GM19099 (cell line): Measurements from ENCODE around the gene ABLIM3.

Source experiments
- POLR2A ChIP-seq: IDR thresholded peaks from 3 replicates; pipeline ENCODE4 v1.6.1; 2011; ENCODE audit warnings: low read depth; ENCODE audit not compliant: insufficient read length; ENCODE audit errors: extremely low read depth

Gene ABLIM3

GRCh38 chr5:149282027-149282965 is 141.0 kb downstream of the ABLIM3 start:
- TF ChIP-seq POLR2A: no peak

DNA sequence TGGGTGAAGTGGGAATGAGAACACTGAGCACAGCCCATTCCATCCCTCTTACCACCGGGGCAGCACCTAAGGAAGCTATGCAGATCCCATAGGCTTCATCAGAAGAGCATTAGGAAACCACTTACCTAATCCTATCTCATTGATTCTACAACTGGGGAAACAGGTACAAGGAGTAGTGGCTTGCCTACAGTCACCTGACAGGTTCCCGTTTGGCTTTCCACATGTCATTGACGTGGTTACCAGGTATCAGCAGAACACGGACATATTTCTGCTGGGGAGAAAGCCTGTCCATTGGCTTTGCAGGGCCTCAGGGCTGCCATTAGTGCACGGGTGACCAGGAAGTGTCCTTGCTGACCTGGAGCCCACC is 141.7 kb downstream of the ABLIM3 start:
- TF ChIP-seq POLR2A: no peak

DNA sequence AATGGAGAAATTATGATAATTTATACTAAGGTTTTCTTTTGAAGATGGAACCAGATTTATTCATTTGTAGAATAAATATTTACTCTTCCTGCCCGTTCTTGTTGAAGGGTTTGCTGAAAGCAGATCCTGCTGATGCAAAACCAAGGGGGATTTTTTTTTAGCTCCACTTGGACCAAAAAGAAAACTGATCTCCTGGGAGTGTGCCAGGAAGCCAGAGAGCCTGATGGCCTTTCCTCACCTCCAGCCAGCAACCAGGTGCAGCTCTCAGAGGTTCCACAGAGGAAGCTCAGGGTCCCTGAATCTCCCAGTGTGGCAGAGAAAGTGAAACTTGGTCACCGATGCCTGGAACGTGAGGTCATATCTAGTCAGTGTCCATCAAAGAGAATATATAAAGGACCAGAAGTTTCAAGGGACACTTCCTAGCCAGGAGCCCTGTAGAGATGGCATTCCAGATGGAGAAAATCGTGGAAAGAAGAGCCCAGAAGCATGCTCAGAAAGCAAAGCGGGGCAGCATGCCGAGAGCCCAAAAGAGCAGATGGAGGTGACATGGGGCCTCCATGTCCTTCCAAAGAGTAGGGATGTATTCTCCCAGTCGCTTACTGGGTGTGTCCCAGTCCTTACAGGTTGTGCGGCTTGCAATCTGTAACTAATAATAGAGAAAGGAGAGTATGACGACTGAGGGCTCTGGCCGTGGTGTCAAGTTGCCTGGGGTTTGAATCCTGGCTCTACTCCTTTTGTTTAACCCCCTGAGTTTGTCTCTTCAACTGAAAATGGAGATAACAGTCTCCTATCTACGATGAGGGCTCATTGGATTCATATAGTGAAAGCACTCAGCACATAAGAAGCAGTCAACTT is 142.6 kb downstream of the ABLIM3 start:
- no peak for TF ChIP-seq POLR2A

DNA sequence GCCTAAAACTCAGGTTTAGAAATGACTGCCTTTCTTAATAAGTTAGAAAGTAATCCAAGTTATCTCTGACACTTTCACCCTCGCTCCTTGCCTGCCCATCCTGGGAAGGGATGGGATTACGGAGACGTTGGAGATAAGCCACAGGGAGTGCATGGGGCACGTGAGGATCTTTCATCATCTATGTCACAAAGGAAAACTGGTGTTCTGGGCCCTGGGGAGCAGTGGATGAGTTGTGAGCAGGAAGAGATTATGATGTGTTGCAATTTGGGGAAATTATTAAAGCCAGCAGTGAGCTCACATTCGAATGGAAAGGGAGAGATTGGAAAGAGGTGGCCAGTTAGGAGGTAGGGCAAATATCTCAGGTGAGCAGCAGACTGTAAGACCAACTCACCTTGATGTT is 143.2 kb downstream of the ABLIM3 start:
- no peak for TF ChIP-seq POLR2A

DNA sequence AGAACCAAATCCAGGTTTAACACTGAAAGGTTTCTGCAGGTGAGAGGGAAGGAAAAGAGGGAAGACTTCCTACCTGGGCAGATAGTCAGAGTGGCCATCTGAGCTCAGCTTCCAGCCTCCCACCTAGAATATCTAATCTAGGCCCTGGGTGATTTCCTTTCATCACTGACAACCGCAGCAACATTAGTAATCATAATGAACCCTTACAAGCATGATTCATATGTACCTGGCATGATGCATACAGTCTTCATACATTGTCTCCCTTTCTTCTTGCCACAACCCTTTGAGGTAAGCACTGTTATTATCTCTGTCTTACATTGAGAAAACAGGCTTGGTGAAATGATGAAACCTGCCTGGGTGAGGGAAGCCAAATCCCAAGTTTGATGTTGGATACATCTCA is 143.9 kb downstream of the ABLIM3 start:
- TF ChIP-seq POLR2A: no peak

- TF ChIP-seq POLR2A: no peak
These were observed 147.1 kb downstream of the ABLIM3 start for GRCh38 chr5:149288436-149288835.

DNA sequence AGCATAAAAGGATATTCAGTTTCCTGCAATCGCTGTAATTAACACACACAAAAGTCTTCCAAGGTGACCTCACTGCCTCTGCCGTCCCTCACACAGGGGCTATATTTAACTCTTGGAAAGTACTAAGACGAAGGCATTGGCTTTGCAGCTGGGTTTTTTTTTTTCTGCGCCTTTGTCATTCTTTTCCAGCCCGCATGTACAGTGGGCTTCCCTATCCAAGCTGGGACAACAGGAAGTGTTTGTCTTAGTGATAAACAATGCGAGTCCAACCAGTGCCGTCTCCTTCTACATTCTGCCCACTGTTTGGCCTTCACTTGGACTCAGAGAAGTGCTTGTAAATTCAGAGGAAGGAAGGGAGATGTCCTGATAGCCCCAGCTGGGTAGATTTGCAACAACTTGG is 148.0 kb downstream of the ABLIM3 start:
- no peak for TF ChIP-seq POLR2A

DNA sequence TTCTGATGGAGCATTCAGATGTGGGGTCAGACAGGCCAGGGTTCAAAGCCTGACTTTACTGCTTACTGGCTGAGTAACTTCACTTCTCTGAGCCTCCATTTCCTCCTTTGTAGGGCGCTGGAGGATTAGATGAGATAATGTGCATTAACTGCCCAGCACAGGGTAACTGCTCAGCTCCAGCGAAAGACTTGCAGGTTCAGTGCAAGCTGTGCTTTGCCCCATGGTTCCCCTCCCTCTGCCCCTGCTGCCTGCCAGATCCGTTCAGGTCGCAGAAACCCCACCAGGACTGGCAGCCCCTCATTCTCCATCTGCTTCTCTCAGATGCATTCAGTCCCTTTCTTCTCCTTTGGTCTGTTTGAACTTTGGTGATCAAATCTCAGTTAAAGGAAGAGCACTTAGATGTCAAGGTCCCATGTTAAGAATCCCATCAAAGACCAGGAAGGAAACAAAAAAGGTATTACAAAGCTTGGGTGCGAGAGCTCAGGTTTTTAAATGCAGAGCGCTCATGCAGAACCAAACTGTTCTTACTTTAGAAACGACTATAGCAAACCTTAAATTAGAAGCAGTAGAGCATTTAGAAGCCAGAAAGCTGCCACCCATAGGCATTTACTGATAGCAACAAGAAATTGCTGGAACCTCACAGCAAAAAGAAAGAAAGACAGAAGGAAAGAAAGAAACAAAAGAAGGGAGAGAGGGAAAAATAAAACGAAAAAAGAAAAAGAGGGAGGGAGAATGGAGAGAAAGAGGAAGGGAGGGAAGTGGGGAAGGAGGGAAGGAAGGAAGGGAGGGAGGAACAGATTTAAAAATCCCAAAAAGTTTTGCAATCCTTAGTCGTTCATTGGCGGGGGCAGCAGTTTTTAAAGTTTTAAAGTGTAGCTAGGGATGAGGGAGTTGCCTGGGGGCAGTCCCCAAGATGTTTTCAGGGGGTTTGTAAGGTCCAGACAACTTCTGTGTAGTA is 153.9 kb downstream of the ABLIM3 start:
- TF ChIP-seq POLR2A: no peak

DNA sequence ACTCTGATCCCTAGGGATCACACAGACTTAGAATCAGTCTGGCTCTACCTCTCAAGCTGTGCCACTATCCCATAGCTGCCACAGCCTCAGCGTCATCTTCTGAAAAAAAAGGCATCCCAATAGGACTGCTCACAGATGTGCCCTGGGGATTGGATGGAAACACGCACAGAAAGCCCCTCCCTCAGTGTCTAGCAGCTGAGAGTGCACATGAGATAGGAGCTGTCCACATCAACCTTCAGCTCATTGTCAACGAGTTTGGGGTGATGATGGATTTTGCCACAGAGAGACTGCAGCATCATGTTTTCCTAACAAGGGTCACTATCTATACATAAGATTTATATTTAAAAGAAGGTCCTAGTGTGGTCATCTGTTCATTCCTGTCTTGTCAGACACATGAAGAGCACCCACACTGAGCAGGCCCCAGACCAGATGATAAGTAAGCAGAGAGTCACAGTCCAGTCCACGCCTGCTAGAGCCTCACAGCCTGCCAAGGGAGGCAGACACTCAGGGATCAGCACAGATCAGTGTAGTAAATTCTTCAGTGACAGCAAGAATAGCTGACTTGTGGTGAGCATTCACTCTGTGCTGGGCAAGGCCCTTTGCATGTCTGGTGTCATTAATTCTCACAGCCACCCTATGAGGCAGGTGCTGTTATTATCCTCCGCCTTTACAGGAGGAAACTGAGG is 156.2 kb downstream of the ABLIM3 start:
- no peak for TF ChIP-seq POLR2A

GRCh38 chr5:149298163-149298562 is 156.9 kb downstream of the ABLIM3 start:
- TF ChIP-seq POLR2A: no peak

DNA sequence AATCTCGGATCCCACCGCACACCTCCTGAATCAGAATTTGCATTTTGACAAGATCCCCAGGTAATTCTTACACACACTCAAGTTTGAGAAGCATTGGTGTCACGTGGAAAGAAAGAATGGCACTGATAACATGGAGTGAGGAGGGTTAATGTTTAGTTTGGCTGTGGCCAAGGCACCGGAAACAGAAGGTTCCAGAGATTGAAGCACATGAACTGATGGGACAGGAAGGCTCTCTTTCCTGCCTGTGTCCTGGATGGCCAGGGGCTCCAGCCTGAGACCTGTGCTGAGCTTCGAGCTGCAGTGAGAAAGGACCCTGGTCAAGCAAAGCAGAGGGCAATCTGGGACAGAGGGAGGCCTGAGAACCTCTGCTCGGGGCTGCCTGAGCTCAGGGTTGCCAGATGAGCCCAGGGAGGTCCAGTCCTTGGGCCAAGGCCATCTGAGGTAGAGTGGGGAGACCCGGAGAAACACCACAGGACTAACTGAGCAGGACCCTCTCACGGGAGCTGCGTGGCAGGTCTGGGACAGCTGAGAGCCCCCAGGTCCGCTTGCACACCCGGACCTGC is 157.6 kb downstream of the ABLIM3 start:
- no peak for TF ChIP-seq POLR2A

GRCh38 chr5:149299451-149300054 is 158.3 kb downstream of the ABLIM3 start:
- TF ChIP-seq POLR2A: no peak

DNA sequence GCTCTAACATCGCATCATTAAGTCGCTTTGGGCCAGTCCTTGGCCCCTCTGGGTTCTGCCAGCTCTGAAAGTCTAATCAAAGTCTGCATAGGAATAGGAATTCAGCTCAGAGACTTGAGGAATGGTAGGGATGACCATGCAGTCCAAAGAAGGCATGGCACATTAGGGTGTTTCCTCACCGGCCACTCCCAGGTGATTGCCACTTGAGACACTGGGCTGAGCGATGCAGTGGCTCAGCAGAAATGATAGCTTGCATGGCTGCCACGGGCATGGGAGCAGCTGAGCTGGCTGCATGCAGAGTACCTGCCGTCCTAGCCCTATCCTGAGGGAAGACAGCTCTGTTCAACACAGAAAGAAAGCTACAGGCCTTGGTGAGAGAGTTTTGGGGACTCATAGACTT is 159.1 kb downstream of the ABLIM3 start:
- no peak for TF ChIP-seq POLR2A

- TF ChIP-seq POLR2A: no peak
These were observed 159.9 kb downstream of the ABLIM3 start for GRCh38 chr5:149301049-149301743.
